COLO668 (cell line): ENCODE results near the gene EYA4.

Experiments used
- DNase-seq: peaks from one replicate; lab custom pipeline; 2025; ENCODE audit not compliant: unreplicated experiment; lab: John Stamatoyannopoulos, UW

The EYA4 gene

GRCh38 chr6:133288662-133289061 lies 47.5 kb downstream of the EYA4 start:
- DNase-seq, result no peak

- no peak for DNase-seq
These were observed 48.7 kb downstream of the EYA4 start for GRCh38 chr6:133289733-133290306.

GRCh38 chr6:133290930-133291329 lies 49.8 kb downstream of the EYA4 start:
- no peak for DNase-seq

- no peak for DNase-seq
These were observed 50.5 kb downstream of the EYA4 start for GRCh38 chr6:133291671-133292070.

- no peak for DNase-seq
These were observed 56.5 kb downstream of the EYA4 start for GRCh38 chr6:133297657-133298056.

DNA sequence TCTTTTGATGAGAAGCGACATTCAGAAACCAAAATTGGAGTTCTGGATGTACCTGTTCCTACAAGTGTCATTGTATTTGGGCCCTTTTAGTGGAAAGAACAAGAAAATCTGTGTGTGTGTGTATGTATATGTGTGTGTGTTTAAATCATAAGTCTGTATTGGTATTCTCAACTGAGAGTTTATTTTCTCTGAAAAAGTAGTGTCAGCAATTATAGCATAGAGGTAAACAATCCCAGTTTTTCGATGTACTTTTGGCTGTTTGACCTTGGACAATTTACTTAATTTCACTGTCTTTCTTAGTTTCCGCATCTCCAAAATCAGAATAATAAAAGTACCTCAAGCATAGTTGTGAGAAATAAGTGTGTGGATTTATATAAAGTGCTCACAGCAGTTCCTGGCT lies 57.2 kb downstream of the EYA4 start:
- DNase-seq, result no peak

DNA sequence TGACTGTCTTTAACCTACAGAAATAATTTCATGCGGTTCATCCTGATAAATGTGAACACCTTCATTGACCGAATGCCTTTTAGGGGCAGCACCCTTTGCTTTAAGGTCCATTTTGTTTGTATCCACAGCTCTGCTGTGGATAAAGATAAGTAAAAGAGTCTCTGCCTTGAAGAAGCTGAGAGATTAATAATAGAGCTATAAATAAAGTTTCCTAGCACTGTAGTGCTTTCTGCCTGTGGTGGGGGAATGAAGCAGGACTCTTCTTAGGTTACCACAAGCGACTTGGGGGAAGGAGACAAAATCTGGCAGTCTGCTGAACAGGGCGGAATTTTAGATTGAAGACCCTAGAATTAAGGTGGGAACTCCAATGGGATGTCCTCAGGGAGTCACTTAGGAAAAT lies 57.6 kb downstream of the EYA4 start:
- no peak for DNase-seq

- no peak for DNase-seq
These were observed 59.7 kb downstream of the EYA4 start for GRCh38 chr6:133300896-133301295.

- DNase-seq, result no peak
These were observed 60.7 kb downstream of the EYA4 start for GRCh38 chr6:133301835-133302234.

GRCh38 chr6:133306931-133307330 lies 65.8 kb downstream of the EYA4 start:
- DNase-seq, result no peak

DNA sequence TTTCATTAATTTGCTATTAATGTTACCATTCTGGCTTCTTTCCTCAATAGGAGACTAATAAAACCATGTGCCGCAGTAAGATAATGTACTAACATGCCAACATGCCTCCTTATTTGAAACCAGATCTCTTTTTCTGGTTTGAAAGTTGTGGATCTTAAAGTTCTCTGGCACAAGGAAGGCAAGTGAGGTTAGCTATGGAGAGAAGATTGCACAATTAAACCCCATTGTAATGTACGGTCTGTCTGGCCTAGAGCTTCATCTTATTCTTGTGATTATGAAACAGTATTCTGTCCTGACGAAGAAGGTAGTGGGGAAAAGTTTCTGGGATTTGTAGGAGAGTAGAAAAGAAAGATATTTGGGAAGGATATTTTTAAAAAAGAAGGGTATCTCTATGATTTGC lies 68.4 kb downstream of the EYA4 start:
- no peak for DNase-seq

- no peak for DNase-seq
These were observed 70.8 kb downstream of the EYA4 start for GRCh38 chr6:133312006-133312405.

- DNase-seq, result no peak
These were observed 71.9 kb downstream of the EYA4 start for GRCh38 chr6:133313068-133313467.

- no peak for DNase-seq
These were observed 73.8 kb downstream of the EYA4 start for GRCh38 chr6:133314947-133315346.

DNA sequence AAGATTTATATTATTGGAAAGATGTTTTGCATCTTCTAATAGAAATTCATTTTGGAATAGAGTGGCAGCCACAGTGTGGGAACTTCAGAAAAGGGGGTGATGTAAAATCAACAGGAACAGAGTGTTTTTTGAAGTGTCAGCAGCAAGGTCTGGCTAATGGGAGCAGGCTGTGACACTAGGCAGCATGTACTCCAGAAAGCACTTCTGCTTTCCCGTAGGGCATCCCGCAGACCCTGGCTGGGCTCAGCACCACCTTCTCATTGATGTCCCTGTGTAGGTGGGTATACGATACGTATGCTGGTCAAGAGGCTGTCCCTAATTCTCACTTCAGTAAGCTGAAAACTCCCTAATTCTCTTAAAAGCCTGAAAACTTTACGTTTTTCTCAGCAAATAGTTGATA lies 74.7 kb downstream of the EYA4 start:
- no peak for DNase-seq

GRCh38 chr6:133317704-133318103 lies 76.5 kb downstream of the EYA4 start:
- no peak for DNase-seq

DNA sequence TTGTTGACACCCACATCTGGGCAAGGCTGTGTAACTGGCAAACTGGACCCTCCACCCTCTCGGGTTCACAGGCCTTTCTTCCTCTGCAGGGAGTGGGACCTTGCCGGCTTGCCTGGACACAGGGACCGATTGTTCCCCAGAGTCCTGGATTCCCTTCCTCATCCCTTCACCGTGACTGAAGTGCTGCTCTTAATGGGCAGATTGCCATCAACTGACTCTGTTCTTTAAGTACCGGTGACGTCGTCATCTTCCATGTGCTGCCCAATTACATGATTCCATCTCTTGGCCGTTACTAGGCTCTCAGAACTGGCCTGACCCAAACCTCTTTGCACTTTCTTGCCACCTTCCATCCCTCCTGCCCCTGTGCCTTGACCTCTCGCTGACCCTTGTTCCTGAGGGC lies 85.4 kb downstream of the EYA4 start:
- DNase-seq, result no peak

- no peak for DNase-seq
These were observed 92.7 kb downstream of the EYA4 start for GRCh38 chr6:133333852-133334251.

- DNase-seq, result no peak
These were observed 96.2 kb downstream of the EYA4 start for GRCh38 chr6:133337308-133337707.

GRCh38 chr6:133339543-133340384 lies 98.6 kb downstream of the EYA4 start:
- DNase-seq, result no peak

- no peak for DNase-seq
These were observed 99.4 kb downstream of the EYA4 start for GRCh38 chr6:133340557-133340956.

- DNase-seq, result no peak
These were observed 100.5 kb downstream of the EYA4 start for GRCh38 chr6:133341607-133342158.
